GM18519 (cell line): ENCODE data around the gene FOXP4.

ENCODE experiments used
- ATAC-seq: cut with Tn5 transposase; IDR thresholded peaks from one replicate; pipeline ENCODE4 v1.9.1; 2021; ENCODE audit warnings: mild to moderate bottlenecking, moderate library complexity; ENCODE audit not compliant: unreplicated experiment, low FRiP score

Gene FOXP4

GRCh38 chr6:41545703-41546474, at the start of gene FOXP4:
FOXP4 (plus strand) TSS chr6:41546381; CDS start chr6:41565761, 19,380 bp downstream.
- ATAC-seq, result no peak

- ATAC-seq, result no peak
Measured at GRCh38 chr6:41497573-41497972, 48.6 kb upstream of the FOXP4 start.

DNA sequence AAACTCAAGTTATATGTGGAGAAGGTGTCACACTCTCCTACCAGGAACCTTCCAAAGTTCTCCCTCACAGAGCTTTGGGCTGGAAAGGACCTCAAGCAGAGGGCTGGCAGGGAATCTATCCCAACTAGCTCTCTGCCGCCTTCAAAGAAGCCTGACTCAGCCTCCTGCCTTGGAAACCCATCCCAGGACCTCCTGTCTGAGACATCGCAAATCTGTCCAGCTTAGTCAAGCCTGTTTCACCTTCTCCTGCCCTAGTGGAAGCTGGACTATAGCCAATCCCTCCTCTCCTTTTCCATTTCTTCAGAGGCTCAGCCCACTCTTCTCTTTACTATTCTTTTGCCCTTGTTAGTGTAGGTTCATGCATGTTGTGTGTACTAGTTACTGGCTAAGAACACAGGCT, 48.2 kb upstream of the FOXP4 start:
- no peak for ATAC-seq

- no peak for ATAC-seq
Measured at GRCh38 chr6:41498968-41499599, 47.1 kb upstream of the FOXP4 start.

DNA sequence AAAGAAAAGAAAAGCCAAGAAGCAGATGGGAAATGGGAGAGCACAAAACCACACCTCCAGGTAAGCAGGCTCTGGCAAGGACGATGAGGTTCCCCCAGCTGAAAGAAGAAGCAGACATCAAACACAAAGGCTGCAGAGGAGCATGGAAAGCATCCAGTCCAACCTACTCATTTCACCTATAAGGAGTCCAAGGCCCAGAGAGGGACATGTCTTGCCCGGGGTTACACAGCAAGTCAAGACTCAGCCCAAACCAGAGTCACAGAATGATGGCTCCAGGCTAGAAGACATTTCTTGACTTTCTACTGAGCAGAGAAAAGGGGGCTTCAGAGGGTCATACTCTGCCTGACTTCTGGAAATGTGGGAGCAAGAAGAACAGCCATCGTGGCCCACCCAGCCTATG, 45.6 kb upstream of the FOXP4 start:
- ATAC-seq, result no peak

DNA sequence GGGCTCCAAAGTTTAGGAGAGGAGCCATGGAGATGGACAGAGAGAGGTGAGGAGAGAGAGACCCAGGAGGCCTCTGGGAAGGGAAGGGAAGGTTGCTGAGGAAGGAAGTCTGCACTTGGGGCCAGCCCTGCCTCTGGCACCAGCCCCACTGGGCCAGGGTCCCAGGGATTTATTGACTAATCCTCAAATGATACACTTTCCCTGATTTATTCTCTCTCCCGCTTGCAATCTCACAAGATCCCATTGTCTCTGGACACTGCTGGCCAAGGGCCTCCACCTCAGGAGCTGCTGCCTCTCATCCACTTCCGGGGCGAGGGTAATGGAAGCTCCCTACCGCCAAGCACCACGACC, 43.6 kb upstream of the FOXP4 start:
- ATAC-seq, result no peak

DNA sequence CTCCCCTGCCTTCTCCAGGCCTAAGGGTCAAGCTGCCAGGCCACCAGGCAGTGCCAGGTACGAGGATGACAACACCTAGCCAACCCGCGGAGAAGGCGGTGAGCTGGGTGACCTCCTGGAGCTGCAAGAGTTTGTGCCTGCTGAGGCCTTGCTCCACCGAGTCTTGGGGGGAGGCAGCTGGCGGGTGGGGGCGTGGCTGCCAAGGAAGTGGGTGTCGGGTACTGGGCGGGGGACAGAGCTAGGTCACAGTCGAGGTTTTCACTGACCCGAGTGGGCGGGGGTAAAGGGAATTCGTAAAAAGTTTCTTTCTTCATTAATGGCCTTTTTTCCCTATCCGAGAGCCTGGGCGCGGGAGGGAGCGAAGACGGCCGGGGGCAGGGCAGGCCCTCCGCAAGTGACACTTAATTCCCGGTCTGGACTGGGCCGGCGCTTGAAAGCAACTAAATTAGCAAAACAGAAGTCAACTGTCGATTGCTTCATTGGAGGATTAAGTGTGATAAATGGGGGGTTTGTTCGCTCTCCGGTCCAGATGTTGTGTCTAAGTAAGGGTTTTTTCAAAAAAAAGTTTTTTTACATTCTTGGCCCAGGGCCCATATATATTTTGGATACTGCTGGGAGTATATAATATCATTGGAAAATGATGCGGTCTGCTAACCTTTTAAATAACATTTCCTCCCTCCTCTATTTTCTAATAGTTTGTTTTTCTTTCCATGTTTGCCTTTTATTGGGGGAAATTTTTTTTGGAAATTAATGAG, 43.1 kb upstream of the FOXP4 start:
- no peak for ATAC-seq

DNA sequence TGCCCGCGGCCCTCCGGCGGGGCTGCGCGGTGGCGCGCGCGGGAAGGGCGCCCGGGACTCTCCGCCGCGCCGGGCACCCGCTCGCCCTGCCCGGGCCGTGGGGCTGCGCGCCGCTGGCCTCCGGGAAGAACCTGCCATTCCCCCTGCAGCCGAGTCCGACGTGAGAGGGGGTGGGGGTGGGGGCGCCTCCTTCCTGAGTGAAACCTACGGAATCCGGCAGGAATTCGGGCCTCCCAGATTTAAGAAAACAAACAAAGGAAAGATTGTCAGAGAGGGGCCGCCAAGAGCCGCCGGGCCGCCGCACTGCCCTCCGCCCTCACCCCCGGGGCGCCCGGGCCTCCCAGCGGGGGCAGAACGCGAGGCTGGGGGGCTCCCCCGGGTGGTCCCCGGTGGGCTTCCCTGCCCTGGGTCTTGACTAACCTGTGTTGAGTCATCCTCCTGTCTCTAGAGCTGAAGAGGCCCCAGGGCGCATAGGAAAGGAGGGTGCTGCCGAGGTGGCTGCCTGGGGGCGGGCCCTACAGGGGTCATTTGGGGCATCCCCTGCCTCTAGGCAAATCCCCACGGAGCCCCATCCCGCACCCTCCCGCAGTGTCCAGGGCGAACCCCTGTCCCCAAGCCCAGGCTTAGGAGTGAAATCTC, 42.2 kb upstream of the FOXP4 start:
- ATAC-seq, result no peak

- no peak for ATAC-seq
Measured at GRCh38 chr6:41504466-41505121, 41.6 kb upstream of the FOXP4 start.

GRCh38 chr6:41505122-41506049, 40.8 kb upstream of the FOXP4 start:
- ATAC-seq, result no peak

DNA sequence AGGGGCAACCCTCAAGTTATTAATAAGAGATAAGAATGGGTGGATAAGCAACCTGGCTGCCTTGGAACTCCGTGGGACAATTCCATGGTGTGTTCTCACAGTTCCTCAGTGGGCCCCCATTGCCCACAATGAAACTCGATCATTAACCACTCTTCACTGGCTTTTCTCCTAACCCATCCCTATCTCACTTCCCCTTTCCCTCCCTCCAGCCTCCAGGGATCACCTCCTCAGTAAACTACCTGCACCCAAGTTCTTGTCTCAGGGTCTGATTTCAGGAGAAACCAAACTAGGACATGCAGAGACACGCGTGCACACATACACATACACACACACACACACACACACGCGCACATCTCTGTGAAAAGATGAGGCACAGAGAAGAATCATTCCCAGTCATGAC, 37.7 kb upstream of the FOXP4 start:
- no peak for ATAC-seq

GRCh38 chr6:41509580-41509979, 36.6 kb upstream of the FOXP4 start:
- no peak for ATAC-seq

GRCh38 chr6:41511443-41512060, 34.6 kb upstream of the FOXP4 start:
- ATAC-seq, result no peak

DNA sequence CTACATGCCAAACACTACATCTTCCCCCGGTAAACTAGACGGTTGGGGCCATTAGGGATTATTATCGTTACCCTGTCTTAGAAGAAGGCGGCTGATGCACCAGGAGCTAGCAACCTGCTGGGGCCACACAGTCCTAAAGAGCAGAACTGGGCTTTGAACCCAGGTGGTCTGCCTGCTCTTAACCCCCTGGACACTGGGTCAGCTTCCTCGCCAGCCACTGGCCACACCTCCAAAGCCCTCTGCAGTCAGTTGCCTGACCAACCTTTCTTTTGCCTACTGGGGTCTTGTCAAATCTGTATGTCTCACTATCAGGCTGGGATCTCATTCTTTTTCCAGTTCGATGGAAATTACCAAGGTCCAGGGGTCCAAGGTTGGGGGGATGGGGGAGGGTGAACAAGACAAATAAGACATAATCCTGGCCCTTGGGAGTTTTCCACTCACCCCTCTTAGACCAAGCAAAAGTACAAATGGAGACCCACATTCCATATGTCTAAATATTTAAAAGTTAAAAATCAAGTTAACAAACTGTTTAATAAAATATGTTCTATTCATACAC, 34.0 kb upstream of the FOXP4 start:
- no peak for ATAC-seq

GRCh38 chr6:41515995-41516394, 30.2 kb upstream of the FOXP4 start:
- ATAC-seq, result no peak

GRCh38 chr6:41518118-41518517, 28.1 kb upstream of the FOXP4 start:
- ATAC-seq, result no peak

- no peak for ATAC-seq
Measured at GRCh38 chr6:41519305-41519744, 26.9 kb upstream of the FOXP4 start.

DNA sequence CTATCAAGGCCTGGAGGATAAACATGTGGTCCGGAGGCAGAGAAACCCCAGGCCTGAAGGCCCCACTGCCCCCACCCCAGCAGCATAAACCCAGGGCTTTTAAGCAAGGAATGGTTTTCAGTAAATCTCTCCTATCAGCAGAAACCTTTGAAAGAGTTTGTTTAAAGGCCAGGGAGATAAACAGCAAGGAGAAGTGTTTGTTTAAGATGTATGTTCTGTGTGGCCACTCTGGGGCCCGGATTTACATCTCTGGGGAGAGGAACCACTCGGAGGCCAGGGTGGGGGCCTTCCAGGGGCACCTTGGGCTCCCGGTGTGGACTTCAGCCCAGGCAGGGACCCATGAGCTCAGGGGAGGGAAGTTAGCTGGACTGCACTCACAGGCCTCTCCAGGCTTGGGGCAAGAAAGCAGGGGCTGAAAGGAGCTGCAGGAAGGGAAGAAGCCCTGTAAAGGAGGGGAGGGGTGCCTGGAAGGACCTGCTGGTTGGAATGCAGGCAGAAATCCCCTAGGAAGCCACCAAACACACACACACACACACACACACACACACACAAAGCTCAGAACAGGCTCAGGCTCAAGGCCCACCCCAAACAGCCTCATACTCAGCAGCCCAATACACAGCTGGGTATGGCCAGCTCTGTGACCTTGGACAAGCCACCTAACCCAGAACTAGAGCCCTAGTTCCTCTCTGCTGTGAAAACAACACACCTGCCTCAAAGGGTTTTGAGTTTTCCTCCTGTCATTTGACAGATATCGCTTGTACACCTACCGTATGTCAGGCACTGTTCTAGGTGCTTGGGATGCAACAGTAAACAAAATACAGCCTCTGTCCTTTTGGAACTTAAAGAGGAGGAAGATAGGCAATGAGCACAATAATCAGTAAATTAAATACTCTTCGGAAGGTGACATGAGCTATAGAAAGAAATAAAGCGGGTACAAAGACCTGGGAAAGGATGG, 26.2 kb upstream of the FOXP4 start:
- no peak for ATAC-seq
